SK-N-SH treated with all-trans-retinoic acid at 6 μM for 48 hours (cell line): ENCODE measurements around the gene SRPK2.

Experiments
- ARNTL ChIP-seq: fragments of 450-650 bp; formaldehyde crosslinking; IDR thresholded peaks from 2 replicates; pipeline ENCODE4 v1.5.0; 2020; ENCODE audit warnings: low read depth, mild to moderate bottlenecking, moderate library complexity, borderline replicate concordance
- CSDC2 ChIP-seq: fragments of 250-450 bp; sonication (Bioruptor Pico); IDR thresholded peaks from 2 replicates; pipeline ENCODE4 v1.5.0; 2020; ENCODE audit warnings: mild to moderate bottlenecking, moderate library complexity
- OSR1 ChIP-seq: fragments of 250-450 bp; sonication (Bioruptor Pico); IDR thresholded peaks from 2 replicates; pipeline ENCODE4 v1.8.0; 2022; ENCODE audit warnings: moderate library complexity, mild to moderate bottlenecking, inconsistent platforms
- PPARA ChIP-seq: fragments of 250-450 bp; sonication (Bioruptor Pico); IDR thresholded peaks from 2 replicates; pipeline ENCODE4 v1.5.0; 2020; ENCODE audit warnings: mild to moderate bottlenecking, borderline replicate concordance
- RARB ChIP-seq: fragments of 250-450 bp; sonication (Bioruptor Pico); IDR thresholded peaks from 2 replicates; pipeline ENCODE4 v1.8.0; 2021; ENCODE audit warnings: mild to moderate bottlenecking, moderate library complexity
- ZC3H10 ChIP-seq: fragments of 250-450 bp; sonication (Bioruptor Pico); IDR thresholded peaks from 2 replicates; pipeline ENCODE4 v1.5.1; 2021; ENCODE audit warnings: mild to moderate bottlenecking, moderate library complexity
- ZFP3 ChIP-seq: fragments of 250-450 bp; sonication (Bioruptor Pico); IDR thresholded peaks from 2 replicates; pipeline ENCODE4 v1.5.0; 2020; ENCODE audit warnings: mild to moderate bottlenecking, moderate library complexity
- ZNF565 ChIP-seq: fragments of 450-650 bp; formaldehyde crosslinking; conservative IDR thresholded peaks from 2 replicates; pipeline ENCODE4 v1.5.0; 2020; ENCODE audit warnings: low read depth, mild to moderate bottlenecking, moderate library complexity
- ZNF70 ChIP-seq: fragments of 450-650 bp; formaldehyde crosslinking; IDR thresholded peaks from 2 replicates; pipeline ENCODE4 v1.5.0; 2020; ENCODE audit warnings: mild to moderate bottlenecking, moderate library complexity
- TF ChIP-seq, protein P1 (sequence below): fragments of 250-450 bp; sonication (Bioruptor Pico); IDR thresholded peaks from 2 replicates; pipeline ENCODE4 v1.8.0; 2020; ENCODE audit warnings: mild to moderate bottlenecking, moderate library complexity, borderline replicate concordance
- TF ChIP-seq, protein P2 (sequence below): fragments of 250-450 bp; sonication (Bioruptor Pico); IDR thresholded peaks from 2 replicates; pipeline ENCODE4 v1.5.0; 2020; ENCODE audit warnings: mild to moderate bottlenecking, moderate library complexity

DNA sequence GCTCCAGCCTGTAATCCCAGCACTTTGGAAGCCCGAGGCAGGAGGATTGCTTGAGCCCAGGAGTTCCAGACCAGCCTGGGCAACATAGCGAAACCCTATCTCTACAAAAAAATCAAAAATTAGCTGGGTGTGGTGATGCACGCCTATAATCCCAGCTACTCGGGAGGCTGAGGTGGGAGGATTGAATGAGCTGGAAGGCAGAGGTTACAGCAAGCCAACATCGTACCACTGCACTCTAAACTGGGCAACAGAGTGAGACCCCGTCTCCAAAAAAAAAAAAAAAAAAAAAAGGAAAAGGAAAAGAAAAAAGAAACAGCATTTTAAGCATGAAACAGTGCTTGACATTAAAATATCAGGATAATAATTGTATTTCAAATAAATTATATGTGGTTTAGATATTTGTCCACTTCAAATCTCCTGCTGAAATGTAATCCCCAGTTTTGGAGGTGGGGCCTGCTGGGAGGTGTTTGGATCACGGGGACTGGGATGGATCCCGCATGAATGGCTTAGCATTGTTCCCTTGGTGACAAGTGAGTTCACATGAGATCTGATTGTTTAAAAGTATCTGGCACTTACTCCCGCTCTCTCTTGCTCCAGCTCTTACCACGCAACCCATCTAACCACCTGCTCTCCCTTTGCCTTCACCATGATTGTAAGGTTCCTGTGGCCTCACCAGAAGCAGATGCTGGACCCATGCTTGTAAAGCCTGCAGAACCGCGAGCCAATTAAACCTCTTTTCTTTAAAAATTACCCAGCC, 103.4 kb downstream of the SRPK2 start:
- TF ChIP-seq ZNF565 (CRISPR knock-in tag) (no peak), ZFP3 (no peak), ZC3H10 (CRISPR knock-in tag) (no peak), OSR1 (CRISPR knock-in tag) (no peak), ZNF70 (CRISPR knock-in tag) (no peak), PPARA (CRISPR knock-in tag) (no peak), RARB (CRISPR knock-in tag) (no peak), CSDC2 (CRISPR knock-in tag) (no peak), ARNTL (CRISPR knock-in tag) (no peak)
- TF ChIP-seq, protein P1, sequence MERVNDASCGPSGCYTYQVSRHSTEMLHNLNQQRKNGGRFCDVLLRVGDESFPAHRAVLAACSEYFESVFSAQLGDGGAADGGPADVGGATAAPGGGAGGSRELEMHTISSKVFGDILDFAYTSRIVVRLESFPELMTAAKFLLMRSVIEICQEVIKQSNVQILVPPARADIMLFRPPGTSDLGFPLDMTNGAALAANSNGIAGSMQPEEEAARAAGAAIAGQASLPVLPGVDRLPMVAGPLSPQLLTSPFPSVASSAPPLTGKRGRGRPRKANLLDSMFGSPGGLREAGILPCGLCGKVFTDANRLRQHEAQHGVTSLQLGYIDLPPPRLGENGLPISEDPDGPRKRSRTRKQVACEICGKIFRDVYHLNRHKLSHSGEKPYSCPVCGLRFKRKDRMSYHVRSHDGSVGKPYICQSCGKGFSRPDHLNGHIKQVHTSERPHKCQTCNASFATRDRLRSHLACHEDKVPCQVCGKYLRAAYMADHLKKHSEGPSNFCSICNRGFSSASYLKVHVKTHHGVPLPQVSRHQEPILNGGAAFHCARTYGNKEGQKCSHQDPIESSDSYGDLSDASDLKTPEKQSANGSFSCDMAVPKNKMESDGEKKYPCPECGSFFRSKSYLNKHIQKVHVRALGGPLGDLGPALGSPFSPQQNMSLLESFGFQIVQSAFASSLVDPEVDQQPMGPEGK (CRISPR knock-in tag): no peak
- TF ChIP-seq, protein P2, sequence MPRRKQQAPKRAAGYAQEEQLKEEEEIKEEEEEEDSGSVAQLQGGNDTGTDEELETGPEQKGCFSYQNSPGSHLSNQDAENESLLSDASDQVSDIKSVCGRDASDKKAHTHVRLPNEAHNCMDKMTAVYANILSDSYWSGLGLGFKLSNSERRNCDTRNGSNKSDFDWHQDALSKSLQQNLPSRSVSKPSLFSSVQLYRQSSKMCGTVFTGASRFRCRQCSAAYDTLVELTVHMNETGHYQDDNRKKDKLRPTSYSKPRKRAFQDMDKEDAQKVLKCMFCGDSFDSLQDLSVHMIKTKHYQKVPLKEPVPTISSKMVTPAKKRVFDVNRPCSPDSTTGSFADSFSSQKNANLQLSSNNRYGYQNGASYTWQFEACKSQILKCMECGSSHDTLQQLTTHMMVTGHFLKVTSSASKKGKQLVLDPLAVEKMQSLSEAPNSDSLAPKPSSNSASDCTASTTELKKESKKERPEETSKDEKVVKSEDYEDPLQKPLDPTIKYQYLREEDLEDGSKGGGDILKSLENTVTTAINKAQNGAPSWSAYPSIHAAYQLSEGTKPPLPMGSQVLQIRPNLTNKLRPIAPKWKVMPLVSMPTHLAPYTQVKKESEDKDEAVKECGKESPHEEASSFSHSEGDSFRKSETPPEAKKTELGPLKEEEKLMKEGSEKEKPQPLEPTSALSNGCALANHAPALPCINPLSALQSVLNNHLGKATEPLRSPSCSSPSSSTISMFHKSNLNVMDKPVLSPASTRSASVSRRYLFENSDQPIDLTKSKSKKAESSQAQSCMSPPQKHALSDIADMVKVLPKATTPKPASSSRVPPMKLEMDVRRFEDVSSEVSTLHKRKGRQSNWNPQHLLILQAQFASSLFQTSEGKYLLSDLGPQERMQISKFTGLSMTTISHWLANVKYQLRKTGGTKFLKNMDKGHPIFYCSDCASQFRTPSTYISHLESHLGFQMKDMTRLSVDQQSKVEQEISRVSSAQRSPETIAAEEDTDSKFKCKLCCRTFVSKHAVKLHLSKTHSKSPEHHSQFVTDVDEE: no peak
